Right ventricle myocardium superior (tissue), 1 donor: ENCODE data around the gene PGGHG. TPM values are rescaled to one million over a fixed set of nuclear protein-coding genes. Genes with fewer than 3 reads are reported as not detected.

ENCODE experiments used
- ATAC-seq: fragments of 200-7000 bp; cut with Tn5 transposase; one replicate; pipeline ENCODE4 v1.9.1; 2020; ENCODE audit warnings: mild to moderate bottlenecking; ENCODE audit not compliant: poor library complexity
- DNase-seq: peaks from one replicate; pipeline ENCODE4 v3.0.0-alpha.2; 2020
- intact Hi-C: fragments of 100-400 bp; cut with DNase I; formaldehyde crosslinking; loops from one replicate; pipeline ENCODE4 v1.11.2; 2022
- total RNA-seq: library from RNA; stranded (reverse); fragmentation: NEBNext Ultra II Directional; extraction: Animal tissue kit (Norgen Biotek cat#: 25700); gene quantifications from one replicate; pipeline ENCODE4 v1.2.1, GENCODE V29; 2021
- donor health status: DM: no; HTN: yes; CAD: no; lungs with severe emphysema.

Gene PGGHG
- total RNA-seq, 1 donor from 2014 or later = 6.1 TPM

DNA sequence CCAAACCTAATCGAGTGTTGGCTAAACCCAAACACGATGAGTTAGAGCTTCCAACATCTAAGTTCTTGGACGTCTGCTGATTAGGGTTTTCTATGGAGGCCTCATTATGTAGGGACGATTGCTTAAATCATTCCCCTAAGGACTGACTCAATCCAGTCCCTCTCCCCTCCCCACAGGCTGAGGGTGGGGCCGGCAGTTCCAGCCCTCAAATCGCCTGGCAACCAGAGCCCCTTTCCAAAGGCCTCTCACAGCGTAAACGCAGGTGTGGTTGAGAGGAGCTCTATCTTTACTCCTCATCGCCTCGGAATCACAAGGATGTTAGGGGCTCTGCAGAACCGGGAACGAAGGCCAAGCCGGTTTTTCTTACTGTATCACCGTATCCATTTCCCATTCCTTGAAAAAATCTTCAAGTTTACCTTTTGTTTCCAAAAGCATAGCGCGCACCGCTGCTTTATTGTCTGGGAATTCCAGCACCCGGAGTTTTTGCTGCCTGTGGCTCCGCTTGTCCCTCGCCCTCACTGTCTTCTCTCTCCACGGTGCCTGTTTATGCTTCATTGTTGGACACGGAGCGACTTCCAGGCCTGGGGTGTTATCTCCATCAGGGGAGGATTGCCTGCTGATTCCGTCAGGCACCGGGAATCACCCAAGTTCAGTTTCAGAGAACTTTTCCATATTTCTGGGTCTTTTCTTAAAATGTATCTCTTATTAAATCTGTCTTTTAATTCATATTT, 45.5 kb downstream of the PGGHG start:
- DNase-seq = peak; percentile 69
- peak; percentile 74 for ATAC-seq
- intact Hi-C loops = no loop called here

GRCh38 chr11:335779-336658, 47.1 kb downstream of the PGGHG start:
- DNase-seq = peak; percentile 53
- peak; percentile 62 for ATAC-seq
- intact Hi-C loops = no loop called here

- DNase-seq (no peak), ATAC-seq (no peak)
- intact Hi-C loops = no loop called here
Observed at GRCh38 chr11:336659-337198, 47.8 kb downstream of the PGGHG start.

GRCh38 chr11:337711-338110, 48.8 kb downstream of the PGGHG start:
- DNase-seq (no peak), ATAC-seq (no peak)
- intact Hi-C loops = no loop called here

- DNase-seq (no peak), ATAC-seq (no peak)
- intact Hi-C loops = no loop called here
Observed at GRCh38 chr11:339963-340362, 51.0 kb downstream of the PGGHG start.

GRCh38 chr11:340539-341512, 51.9 kb downstream of the PGGHG start:
- DNase-seq (no peak), ATAC-seq (no peak)
- intact Hi-C loops = no loop called here

DNA sequence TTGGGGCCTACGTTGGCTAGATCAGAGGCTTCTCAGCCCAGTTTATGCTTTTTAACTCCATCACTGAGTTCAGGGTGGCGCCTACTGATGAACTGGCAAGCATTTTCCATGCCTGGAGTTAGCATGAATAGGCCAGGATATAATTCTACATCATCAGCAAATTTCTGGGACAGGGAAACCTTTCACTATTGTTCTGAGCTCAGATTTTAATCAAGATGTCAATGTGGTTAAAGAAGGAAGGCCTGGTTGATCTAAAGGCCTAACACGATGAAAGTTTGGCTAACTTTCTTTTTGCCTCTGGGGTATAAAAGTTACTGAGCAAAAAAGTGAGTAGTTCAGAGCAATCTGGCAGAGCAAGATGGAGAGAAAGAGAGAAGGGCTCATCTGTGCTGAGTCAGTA, 53.4 kb downstream of the PGGHG start:
- intact Hi-C loops = no loop called here
- DNase-seq (no peak), ATAC-seq (no peak)

DNA sequence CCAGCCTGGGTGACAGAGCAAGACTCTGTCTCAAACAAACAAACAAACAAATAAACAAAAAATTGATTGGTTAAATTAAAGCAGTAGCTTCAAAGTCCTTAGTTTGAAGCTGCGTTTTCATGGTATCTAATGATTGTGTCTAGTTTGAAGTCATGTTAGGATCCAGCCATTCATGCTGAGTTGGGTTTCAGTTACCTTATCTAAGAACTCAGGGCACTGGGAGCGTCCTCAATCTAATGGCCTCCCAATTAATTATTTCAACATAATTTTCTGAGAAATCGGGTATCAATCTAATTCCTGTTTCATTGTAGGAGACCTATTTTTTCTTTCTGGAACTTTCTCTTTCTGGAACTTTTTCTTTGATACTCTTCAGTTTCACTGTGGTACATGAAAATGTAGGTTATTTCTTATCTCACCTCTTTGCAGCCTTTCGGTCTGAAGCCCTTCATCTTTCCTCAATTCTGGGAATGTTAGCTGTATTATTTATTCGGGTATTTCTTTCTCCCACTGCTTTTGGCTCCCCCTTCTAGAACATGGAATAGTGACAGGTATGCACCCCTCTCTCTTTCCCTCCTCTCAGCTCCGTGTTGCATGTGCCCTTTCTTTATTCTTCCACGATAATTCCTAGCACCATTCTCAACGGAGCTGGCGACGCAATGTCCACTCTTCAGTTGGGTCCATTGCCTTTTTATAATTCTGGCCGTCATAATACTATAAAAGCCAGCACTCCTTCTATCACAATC, 56.1 kb downstream of the PGGHG start:
- ATAC-seq = no peak
- intact Hi-C loops = no loop called here
- no peak for DNase-seq

Other genes with a start within 250 kb of the PGGHG start
- not detected for gene SCGB1C1, start 96.0 kb upstream of the PGGHG start, total RNA-seq
- 20.0 TPM for gene BET1L, start 81.7 kb upstream of the PGGHG start, total RNA-seq
- 51.9 TPM for gene RIC8A, start 81.4 kb upstream of the PGGHG start, total RNA-seq
- gene SIRT3, start 52.8 kb upstream of the PGGHG start, total RNA-seq = 42.6 TPM
- gene PSMD13, start 52.1 kb upstream of the PGGHG start, total RNA-seq = 93.4 TPM
- gene NLRP6, start 10.7 kb upstream of the PGGHG start, total RNA-seq = 0.11 TPM
- not detected for gene IFITM5, start 10.4 kb downstream of the PGGHG start, total RNA-seq
- gene IFITM2, start 18.7 kb downstream of the PGGHG start, total RNA-seq = 194 TPM
- 83.1 TPM for gene IFITM1, start 24.9 kb downstream of the PGGHG start, total RNA-seq
- gene IFITM3, start 31.7 kb downstream of the PGGHG start, total RNA-seq = 287 TPM
- gene B4GALNT4, start 80.4 kb downstream of the PGGHG start, total RNA-seq = 0.94 TPM
- gene PKP3, start 105.1 kb downstream of the PGGHG start, total RNA-seq = 0.86 TPM
- 38.6 TPM for gene SIGIRR, start 125.9 kb downstream of the PGGHG start, total RNA-seq
- gene ANO9, start 152.9 kb downstream of the PGGHG start, total RNA-seq = 0.08 TPM
- 25.5 TPM for gene PTDSS2, start 161.2 kb downstream of the PGGHG start, total RNA-seq
- 171 TPM for gene RNH1, start 218.1 kb downstream of the PGGHG start, total RNA-seq
- gene HRAS, start 246.4 kb downstream of the PGGHG start, total RNA-seq = 60.5 TPM
- gene LRRC56, start 248.4 kb downstream of the PGGHG start, total RNA-seq = 0.13 TPM